CD4-positive, alpha-beta T cell (primary cell): ENCODE measurements around the gene CRYBB1. TPM values are rescaled to one million over a fixed set of nuclear protein-coding genes. Genes with fewer than 3 reads are reported as not detected.
A peak's percentile ranks its signal among the peaks of the same experiment; 100 is the strongest.

Experiments used
- ATAC-seq: fragments of 200-7000 bp; cut with Tn5 transposase; one replicate; pipeline ENCODE4 v1.10.0; 2022; ENCODE audit warnings: mild to moderate bottlenecking; ENCODE audit not compliant: poor library complexity
- CTCF ChIA-PET: fragments of 350-600 bp; sonication (Branson Sonifier 250); formaldehyde crosslinking; loops from one replicate; lab custom pipeline; 2021; ENCODE audit warnings: antibody characterized with exemption, inconsistent platforms; lab: Charles Lee
- POLR2A ChIA-PET: fragments of 350-600 bp; sonication (Branson Sonifier 250); formaldehyde crosslinking; loops from one replicate; lab custom pipeline; 2021; ENCODE audit warnings: antibody characterized with exemption, inconsistent platforms; lab: Charles Lee
- DNase-seq, 14 experiments: peaks; one replicate each; pipeline ENCODE4 v3.0.0-alpha.2; 2013 to 2020; ENCODE audit warnings: mixed read lengths in 2 of 14
- H3K27ac ChIP-seq, 2 donors: one replicate each; pipeline versions ENCODE4 v1.5.1 to v1.7.0; 2013; ENCODE audit warnings: low read length in 2 of 2, low read depth in 1 of 2, mild to moderate bottlenecking in 1 of 2
- H3K27me3 ChIP-seq, 2 experiments: 1 replicate in 1 of 2; 2 replicates in 1 of 2; pipeline versions ENCODE4 v1.6.1 to v1.7.0; 2013; ENCODE audit warnings: low read length in 2 of 2, control low read depth in 1 of 2, mild to moderate bottlenecking in 1 of 2, moderate library complexity in 1 of 2; ENCODE audit not compliant: insufficient read depth in 2 of 2, control insufficient read depth in 1 of 2
- H3K36me3 ChIP-seq: one replicate; pipeline ENCODE4 v1.6.1; 2013; ENCODE audit warnings: low read length, control low read depth; ENCODE audit not compliant: insufficient read depth
- H3K4me1 ChIP-seq: one replicate; pipeline ENCODE4 v1.6.1; 2013; ENCODE audit warnings: low read length, control low read depth; ENCODE audit not compliant: insufficient read depth
- H3K4me3 ChIP-seq: one replicate; pipeline ENCODE4 v1.5.1; 2013; ENCODE audit warnings: mild to moderate bottlenecking, low read length, moderate library complexity
- H3K9me3 ChIP-seq, 2 experiments: 1 replicate in 1 of 2; 2 replicates in 1 of 2; pipeline versions ENCODE4 v1.6.1 to v1.7.0; 2013; ENCODE audit warnings: low read length in 2 of 2, mild to moderate bottlenecking in 2 of 2, control low read depth in 1 of 2, moderate library complexity in 1 of 2; ENCODE audit not compliant: control insufficient read depth in 1 of 2, insufficient read depth in 1 of 2
- H3K27ac Mint-ChIP-seq: one replicate; pipeline ENCODE4 v1.8.0; 2020; ENCODE audit warnings: mixed read lengths
- H3K27me3 Mint-ChIP-seq: one replicate; pipeline ENCODE4 v1.8.0; 2021; ENCODE audit warnings: mixed read lengths
- H3K36me3 Mint-ChIP-seq: one replicate; pipeline ENCODE4 v1.8.0; 2021; ENCODE audit warnings: low read depth, mixed read lengths
- H3K4me1 Mint-ChIP-seq: one replicate; pipeline ENCODE4 v1.8.0; 2021; ENCODE audit warnings: low read depth, mixed read lengths
- H3K4me3 Mint-ChIP-seq: one replicate; pipeline ENCODE4 v1.8.0; 2020; ENCODE audit warnings: mild to moderate bottlenecking, mixed read lengths
- H3K9me3 Mint-ChIP-seq: one replicate; pipeline ENCODE4 v1.8.0; 2020; ENCODE audit warnings: mixed read lengths
- intact Hi-C, 2 experiments: fragments of 100-400 bp; cut with DNase I in 1 of 2; cut with micrococcal nuclease in 1 of 2; formaldehyde crosslinking; loops; one replicate each; pipeline versions ENCODE4 v1.15.1 to v1.9.0; 2023 to 2025; cut with DNase I, micrococcal nuclease
- total RNA-seq, 174 experiments: library from RNA in 2 of 174; stranded (reverse) in 2 of 174; gene quantifications; one replicate each; pipeline ENCODE4 v1.2.3 and lab custom pipeline; 2021 to 2026
- TF ChIP-seq, protein P1 (sequence below): fragments of 200-600 bp; IDR thresholded peaks from one replicate; pipeline ENCODE4 v1.8.0; 2022; ENCODE audit warnings: antibody characterized with exemption, mild to moderate bottlenecking

The CRYBB1 gene
- total RNA-seq, 2 experiments from 2014 or later: not detected

DNA sequence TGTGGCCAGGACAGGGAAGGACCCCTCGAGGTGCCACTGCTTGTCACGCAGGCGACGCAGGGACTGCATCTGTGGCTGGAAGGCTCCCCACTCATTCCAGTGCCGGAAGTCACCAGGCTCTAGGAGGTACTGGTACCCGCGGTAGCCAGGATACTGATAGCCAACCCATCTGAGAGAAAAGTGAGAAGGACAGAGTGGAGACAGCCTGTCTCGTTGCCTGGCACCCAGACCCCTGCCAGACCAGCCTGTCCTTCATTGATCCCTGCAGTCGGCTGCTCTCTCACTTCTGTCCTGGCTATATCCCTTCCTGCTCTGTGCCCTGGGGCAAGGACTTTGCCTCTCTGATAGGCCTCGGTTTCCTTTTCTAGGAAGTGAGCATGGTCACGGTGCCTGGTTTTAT is 18.3 kb downstream of the CRYBB1 start:
- Mint-ChIP-seq H3K27ac (no peak overlapping the region), H3K36me3 (no peaks in the 10 kb centered on the region), H3K9me3 (no peaks in the 10 kb centered on the region), H3K4me3 (no peak overlapping the region), H3K4me1 (no peaks in the 10 kb centered on the region), H3K27me3 (peaks cover 4% of the 10 kb centered on the region)
- Histone ChIP-seq H3K9me3 (no peaks in the 10 kb centered on the region), H3K27ac (no peak overlapping the region), H3K4me3 (no peak overlapping the region), H3K4me1 (peaks cover 5% of the 10 kb centered on the region), H3K36me3 (no peaks in the 10 kb centered on the region), H3K27me3 (no peaks in the 10 kb centered on the region)
- ChIA-PET CTCF (no interaction called here), POLR2A (no interaction called here)
- no peak for DNase-seq
- TF ChIP-seq, protein P1, sequence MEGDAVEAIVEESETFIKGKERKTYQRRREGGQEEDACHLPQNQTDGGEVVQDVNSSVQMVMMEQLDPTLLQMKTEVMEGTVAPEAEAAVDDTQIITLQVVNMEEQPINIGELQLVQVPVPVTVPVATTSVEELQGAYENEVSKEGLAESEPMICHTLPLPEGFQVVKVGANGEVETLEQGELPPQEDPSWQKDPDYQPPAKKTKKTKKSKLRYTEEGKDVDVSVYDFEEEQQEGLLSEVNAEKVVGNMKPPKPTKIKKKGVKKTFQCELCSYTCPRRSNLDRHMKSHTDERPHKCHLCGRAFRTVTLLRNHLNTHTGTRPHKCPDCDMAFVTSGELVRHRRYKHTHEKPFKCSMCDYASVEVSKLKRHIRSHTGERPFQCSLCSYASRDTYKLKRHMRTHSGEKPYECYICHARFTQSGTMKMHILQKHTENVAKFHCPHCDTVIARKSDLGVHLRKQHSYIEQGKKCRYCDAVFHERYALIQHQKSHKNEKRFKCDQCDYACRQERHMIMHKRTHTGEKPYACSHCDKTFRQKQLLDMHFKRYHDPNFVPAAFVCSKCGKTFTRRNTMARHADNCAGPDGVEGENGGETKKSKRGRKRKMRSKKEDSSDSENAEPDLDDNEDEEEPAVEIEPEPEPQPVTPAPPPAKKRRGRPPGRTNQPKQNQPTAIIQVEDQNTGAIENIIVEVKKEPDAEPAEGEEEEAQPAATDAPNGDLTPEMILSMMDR: no peak
- no peak for ATAC-seq
- intact Hi-C loops: no loop called here

DNA sequence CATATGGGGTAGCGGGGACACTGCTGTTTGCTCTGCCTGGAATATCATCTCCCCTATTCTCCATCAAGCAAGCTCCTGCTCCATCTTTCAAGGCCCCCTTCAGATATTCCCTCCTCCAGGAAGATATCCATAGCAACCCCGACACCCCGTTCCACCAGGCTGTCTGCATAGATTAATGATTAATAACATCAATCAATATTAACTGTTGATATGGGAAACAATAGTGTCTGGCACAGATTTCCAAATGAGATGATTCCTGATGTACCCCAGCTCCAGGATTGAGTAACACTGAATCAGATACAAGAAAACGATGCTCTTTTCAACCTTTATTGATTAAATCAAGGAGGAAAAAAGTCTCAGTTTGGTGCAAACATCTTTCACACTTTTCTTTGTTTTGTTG is 20.3 kb downstream of the CRYBB1 start:
- no peak overlapping the region for H3K27ac Mint-ChIP-seq
- no peaks in the 10 kb centered on the region for H3K27me3 ChIP-seq
- no peaks in the 10 kb centered on the region for H3K36me3 ChIP-seq
- ATAC-seq: no peak
- ChIA-PET POLR2A (no interaction called here), CTCF (interaction anchor here (0.6 kb wide), 1 partner anchor 14 kb away, joined by 3 read pairs; no protein-coding TSS in a partner anchor)
- TF ChIP-seq, protein P1: no peak
- H3K4me1 ChIP-seq: peaks cover 25% of the 10 kb centered on the region
- H3K9me3 Mint-ChIP-seq: no peaks in the 10 kb centered on the region
- intact Hi-C loops: no loop called here
- H3K27ac ChIP-seq: no peak overlapping the region
- H3K9me3 ChIP-seq: no peaks in the 10 kb centered on the region
- H3K4me1 Mint-ChIP-seq: peaks cover 16% of the 10 kb centered on the region
- no peaks in the 10 kb centered on the region for H3K36me3 Mint-ChIP-seq
- no peak overlapping the region for H3K4me3 ChIP-seq
- no peak overlapping the region for H3K4me3 Mint-ChIP-seq
- DNase-seq: no peak
- peaks cover 4% of the 10 kb centered on the region for H3K27me3 Mint-ChIP-seq

DNA sequence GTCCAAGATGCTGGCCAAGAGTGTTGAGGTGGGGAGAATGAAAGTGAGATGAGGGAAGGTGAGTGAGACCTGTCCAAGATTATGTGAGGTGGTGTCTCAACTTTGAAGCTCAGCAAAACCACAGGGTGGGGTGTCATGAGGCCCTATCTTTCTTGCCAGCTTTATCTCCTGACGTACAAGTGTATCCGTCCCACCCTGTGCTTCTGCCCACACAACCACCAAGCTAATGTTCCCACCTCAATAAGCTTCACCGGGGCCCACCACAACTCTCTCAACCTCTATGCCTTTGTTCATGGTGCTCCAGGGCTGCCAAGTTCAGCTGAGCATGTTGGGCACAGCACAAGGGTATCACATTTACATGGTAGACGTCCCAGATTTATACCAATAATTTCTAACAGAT is 20.8 kb downstream of the CRYBB1 start:
- Mint-ChIP-seq H3K4me1 (peaks cover 21% of the 10 kb centered on the region), H3K9me3 (no peaks in the 10 kb centered on the region), H3K27me3 (peaks cover 4% of the 10 kb centered on the region), H3K27ac (no peak overlapping the region), H3K36me3 (no peaks in the 10 kb centered on the region), H3K4me3 (no peak overlapping the region)
- H3K4me3 ChIP-seq: no peak overlapping the region
- intact Hi-C loops: no loop called here
- H3K36me3 ChIP-seq: no peaks in the 10 kb centered on the region
- TF ChIP-seq, protein P1: no peak
- DNase-seq (peak in 1 of 14 experiments; percentile 74), ATAC-seq (no peak)
- H3K4me1 ChIP-seq: peaks cover 29% of the 10 kb centered on the region
- H3K27ac ChIP-seq: no peak overlapping the region
- POLR2A ChIA-PET: no interaction called here
- CTCF ChIA-PET: no interaction called here
- H3K9me3 ChIP-seq: no peaks in the 10 kb centered on the region
- no peaks in the 10 kb centered on the region for H3K27me3 ChIP-seq
